Stimulated activated CD8-positive, alpha-beta memory T cell treated with anti-CD3 and anti-CD28 coated beads, Interleukin-15, amount 100 ng/mL, for 24 hours (primary cell): ENCODE measurements around the gene R3HDM4.

Source experiments
- DNase-seq: peaks from one replicate; pipeline ENCODE4 v3.0.0-alpha.2; 2020; ENCODE audit warnings: low read depth

The R3HDM4 gene

GRCh38 chr19:912181-913079 is 589 bp downstream of the R3HDM4 start:
- no peak for DNase-seq

GRCh38 chr19:911197-912033 is 1.6 kb downstream of the R3HDM4 start:
- no peak for DNase-seq

- no peak for DNase-seq
These were observed 5.7 kb downstream of the R3HDM4 start for GRCh38 chr19:907183-907853.

GRCh38 chr19:906480-906879 is 6.5 kb downstream of the R3HDM4 start:
- no peak for DNase-seq

GRCh38 chr19:904545-904944 is 8.5 kb downstream of the R3HDM4 start:
- DNase-seq, result no peak

- DNase-seq, result no peak
These were observed 9.7 kb downstream of the R3HDM4 start for GRCh38 chr19:903266-903797.

- DNase-seq, result no peak
These were observed 10.4 kb downstream of the R3HDM4 start for GRCh38 chr19:902446-903226.

GRCh38 chr19:902093-902370 is 11.0 kb downstream of the R3HDM4 start:
- DNase-seq, result no peak

- DNase-seq, result no peak
These were observed 11.6 kb downstream of the R3HDM4 start for GRCh38 chr19:901216-902092.

GRCh38 chr19:900302-901111 is 12.5 kb downstream of the R3HDM4 start:
- no peak for DNase-seq

- DNase-seq, result no peak
These were observed 13.0 kb downstream of the R3HDM4 start for GRCh38 chr19:900043-900301.

GRCh38 chr19:899336-900042 is 13.5 kb downstream of the R3HDM4 start:
- no peak for DNase-seq

GRCh38 chr19:898663-899062 is 14.4 kb downstream of the R3HDM4 start:
- DNase-seq, result no peak

GRCh38 chr19:897442-898039 is 15.5 kb downstream of the R3HDM4 start:
- DNase-seq, result no peak

- no peak for DNase-seq
These were observed 16.0 kb downstream of the R3HDM4 start for GRCh38 chr19:896999-897398.

GRCh38 chr19:896434-896833 is 16.6 kb downstream of the R3HDM4 start:
- no peak for DNase-seq

GRCh38 chr19:892894-893689 is 19.9 kb downstream of the R3HDM4 start, which contains the start of the genes MED16 and RNU6-9:
Gene MED16, minus strand, starts transcription at chr19:893187. Its CDS starts 2,056 bp downstream, at chr19:891131.
Gene RNU6-9, plus strand, starts transcription at chr19:893484.
- DNase-seq, result peak; percentile 53
